NK-92 (cell line): Measurements from ENCODE around the gene SKOR1.

Source experiments
- DNase-seq: peaks from one replicate; lab custom pipeline; 2025; ENCODE audit not compliant: unreplicated experiment; lab: John Stamatoyannopoulos, UW

Gene SKOR1

GRCh38 chr15:67883234-67883773, 58.0 kb downstream of the SKOR1 start:
- DNase-seq = no peak

- no peak for DNase-seq
Observed at GRCh38 chr15:67884009-67884408, 58.7 kb downstream of the SKOR1 start.
